ENCODE data around the gene HLA-DMB.

Gene HLA-DMB

DNA sequence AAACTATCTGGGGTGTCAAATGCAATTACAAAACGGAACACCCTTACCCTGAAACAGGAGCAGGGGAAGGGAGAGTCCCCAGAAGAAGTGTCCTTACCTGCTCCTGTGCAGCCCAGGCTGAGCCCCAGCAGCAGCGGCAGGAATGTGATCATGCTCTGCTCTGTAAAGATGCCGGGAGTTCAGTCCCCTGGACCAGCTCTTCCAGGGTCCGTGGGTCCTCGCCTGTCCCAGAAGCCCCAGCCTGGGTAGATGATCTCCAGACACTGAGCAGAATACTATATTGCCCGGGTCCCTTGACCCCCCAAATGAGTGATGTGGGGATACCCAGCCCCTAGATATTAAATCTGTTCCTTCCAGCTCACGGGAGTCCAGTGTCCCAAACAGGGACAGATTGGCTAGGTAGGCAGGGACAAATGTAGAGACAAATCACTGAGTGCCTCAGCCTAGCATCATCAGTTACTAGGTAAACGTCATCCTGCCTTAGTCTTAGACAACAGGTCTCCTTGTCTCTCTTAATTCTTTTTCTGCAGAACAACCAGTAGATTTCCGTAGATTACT, at the start of gene HLA-DMB:
HLA-DMB (minus strand) TSS at position 373 of the 558 bp plus-strand sequence; CDS start at position 152, 221 bp downstream.
- DNase-seq (ENCODE audit: low read depth, low spot score): no peak

DNA sequence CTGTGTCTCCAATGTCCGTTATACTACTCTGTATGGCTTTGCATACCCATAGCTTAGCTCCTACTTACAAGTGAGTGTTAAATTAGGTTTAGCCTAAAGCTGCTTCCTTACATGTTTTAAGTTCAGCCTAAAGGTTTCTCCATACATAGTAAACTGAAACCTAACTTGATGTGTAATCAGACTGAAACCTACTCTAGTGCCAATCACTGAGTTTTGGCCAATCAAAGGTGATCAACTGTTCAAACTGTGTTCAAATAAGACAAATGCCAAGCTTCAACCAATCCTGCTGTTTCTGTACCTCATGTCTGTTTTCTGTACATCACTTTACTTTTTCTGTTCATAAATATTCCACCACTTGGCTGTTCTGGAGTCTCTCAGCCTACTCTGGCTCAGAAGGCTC, 48.5 kb upstream of the HLA-DMB start:
- DNase-seq (ENCODE audit: low read depth, low spot score): no peak

DNA sequence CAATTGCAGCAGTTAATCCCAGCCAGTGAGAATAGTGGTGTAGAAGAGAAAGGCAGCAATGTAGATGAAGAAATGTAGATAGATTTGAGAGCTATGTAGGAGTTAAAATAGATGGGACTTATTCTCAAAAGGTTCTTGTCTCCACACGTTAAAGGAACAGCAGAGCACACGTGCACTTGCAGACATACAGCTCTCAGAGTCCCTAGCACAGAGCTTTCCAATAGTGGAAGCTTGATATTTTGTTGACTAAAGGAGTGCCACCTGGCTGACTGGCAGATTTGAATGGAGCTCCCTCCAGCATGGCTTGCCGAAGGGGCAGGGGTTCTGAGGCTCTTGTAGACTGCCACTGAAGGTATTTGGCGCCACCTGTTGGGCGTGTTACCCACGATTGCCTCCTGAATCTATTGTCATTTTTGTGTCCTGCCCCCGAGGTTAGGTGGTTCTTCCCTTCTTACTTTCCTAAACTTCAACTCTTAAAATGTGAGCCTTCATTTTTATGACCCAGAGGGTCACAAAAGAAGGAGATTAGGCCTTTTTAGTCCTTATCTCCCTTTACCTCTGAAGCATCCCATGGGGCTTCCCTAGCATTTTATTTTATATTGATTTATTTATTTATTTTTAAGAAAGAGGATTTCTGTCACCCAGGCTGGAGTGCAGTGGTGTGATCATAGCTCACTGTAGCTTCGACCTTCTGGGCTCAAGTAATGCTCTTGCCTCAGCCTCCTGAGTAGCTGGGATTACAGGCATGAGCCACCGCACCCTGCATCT, 44.0 kb upstream of the HLA-DMB start:
- DNase-seq (ENCODE audit: low read depth, low spot score): peak; percentile 78

DNA sequence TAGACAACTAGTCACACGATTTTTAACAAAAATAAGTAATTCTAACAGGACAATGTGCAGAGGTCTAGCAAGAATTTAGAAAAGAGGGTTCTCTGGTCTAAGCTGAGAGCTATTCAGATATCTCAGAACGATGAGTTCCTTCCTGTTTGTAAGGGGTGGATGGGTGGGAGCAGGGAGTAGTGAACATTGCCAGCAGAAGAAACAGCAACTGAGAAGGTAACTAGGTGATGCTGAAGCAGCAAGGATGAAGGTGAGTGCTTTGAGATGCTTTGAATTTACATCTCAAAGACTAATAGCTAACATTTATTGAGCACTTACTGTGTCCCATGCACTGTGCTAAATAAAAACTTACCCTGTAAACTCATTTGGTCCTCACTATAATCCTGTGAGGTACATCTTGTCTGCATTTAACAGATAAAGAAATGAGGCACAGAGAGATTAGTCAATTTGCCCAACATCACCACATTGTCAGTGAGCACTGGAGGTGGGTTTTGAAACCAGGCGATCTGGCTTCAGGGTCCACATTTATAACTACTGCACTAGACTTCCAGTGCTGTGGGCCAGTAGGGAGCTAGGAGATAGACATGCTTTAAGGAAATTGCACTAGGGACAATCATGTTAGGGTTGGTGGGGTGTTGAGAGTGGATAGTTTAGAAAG, 43.3 kb upstream of the HLA-DMB start:
- DNase-seq (ENCODE audit: low read depth, low spot score): no peak

DNA sequence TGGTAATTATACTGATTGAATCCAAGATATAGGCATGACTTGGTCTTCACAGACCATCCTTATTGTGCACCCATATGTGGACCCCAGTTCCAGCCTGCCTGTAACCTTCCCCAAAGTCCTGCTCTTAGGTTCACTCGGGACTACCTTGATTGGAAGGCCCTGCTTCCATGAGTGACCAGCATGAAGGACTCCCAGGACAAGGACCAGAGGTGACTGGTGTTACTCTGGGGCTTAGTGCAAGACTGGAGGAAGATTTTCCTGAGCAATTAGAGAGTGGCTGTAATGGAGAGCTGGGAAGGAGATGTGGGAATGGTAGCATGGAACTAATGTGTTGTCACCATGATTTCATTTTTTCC, 42.6 kb upstream of the HLA-DMB start:
- DNase-seq (ENCODE audit: low read depth, low spot score): no peak

DNA sequence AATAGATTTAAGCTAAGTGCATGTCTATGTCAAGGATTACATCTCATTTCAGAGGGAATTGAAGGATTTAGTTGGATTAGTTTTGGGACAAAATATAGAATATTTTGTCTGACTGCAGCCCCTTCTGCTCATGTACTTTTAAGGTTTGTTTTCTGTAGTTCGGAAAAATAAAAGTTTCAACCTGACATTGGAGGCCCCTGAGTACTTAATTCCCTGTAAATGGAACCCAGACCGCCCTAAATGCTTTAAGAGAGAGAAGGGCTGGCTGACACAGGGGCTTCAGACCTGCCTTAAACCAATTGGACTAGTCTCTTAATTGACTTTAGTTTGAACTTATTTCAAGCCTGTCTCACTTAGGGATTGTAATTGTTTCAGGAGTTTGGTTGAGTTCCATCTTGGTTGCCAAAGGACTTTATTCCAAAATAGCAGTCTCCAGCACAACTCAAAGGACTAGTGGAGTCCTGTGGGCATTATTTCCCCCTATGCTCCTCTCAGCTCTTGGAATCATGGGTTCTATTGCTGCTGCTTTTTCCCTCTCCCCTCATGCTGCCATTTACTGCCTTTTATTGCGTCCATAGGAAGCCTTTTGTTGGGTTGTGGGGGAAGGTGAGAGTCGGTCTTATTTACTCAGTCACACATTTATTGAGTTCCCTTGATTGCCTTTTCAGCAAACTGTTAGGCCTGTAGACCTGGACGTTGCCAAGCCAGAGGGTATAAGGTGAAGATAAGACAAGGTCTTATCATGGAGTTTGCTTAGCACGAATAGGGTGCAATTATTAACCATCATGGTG, 42.1 kb upstream of the HLA-DMB start:
- DNase-seq (ENCODE audit: low read depth, low spot score): no peak

DNA sequence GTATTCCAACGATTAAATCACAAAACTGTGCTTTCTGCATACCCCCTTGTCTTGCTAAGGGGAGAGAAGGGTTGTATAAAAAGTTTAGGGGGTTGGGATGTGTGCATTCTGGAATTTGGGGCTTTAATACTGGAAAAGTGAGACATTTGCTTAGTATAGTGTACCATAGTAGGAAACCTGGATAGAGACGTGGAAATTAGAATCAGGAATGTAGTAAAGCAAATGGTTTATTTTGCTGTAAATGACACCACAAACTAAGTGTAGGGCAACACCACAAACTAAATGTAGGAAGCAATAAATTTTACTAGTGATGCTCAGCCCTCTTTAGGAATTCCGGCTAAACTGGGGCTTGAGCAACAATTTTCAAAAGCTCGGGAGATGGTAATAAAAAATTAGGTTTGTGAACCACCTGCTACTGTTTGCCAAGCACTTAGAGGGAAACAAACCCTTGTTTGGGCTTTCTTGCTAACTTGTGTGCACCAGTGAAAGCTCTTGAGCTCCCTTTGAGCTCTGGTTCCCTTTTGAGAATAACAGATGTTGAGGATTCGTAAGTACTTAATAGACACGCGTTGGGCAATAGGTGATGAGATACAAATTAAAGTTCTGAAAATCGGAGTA, 41.4 kb upstream of the HLA-DMB start:
- no peak for DNase-seq (ENCODE audit: low read depth, low spot score)

DNA sequence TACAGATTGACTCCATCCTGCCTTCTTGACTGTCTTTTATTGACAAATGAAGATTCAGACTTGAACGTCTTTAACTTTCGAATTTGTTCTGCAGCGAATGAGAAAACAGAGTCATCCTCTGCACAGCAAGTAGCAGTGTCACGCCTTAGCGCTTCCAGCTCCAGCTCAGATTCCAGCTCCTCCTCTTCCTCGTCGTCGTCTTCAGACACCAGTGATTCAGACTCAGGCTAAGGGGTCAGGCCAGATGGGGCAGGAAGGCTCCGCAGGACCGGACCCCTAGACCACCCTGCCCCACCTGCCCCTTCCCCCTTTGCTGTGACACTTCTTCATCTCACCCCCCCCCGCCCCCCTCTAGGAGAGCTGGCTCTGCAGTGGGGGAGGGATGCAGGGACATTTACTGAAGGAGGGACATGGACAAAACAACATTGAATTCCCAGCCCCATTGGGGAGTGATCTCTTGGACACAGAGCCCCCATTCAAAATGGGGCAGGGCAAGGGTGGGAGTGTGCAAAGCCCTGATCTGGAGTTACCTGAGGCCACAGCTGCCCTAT, 39.7 kb upstream of the HLA-DMB start:
- DNase-seq (ENCODE audit: low read depth, low spot score): no peak

DNA sequence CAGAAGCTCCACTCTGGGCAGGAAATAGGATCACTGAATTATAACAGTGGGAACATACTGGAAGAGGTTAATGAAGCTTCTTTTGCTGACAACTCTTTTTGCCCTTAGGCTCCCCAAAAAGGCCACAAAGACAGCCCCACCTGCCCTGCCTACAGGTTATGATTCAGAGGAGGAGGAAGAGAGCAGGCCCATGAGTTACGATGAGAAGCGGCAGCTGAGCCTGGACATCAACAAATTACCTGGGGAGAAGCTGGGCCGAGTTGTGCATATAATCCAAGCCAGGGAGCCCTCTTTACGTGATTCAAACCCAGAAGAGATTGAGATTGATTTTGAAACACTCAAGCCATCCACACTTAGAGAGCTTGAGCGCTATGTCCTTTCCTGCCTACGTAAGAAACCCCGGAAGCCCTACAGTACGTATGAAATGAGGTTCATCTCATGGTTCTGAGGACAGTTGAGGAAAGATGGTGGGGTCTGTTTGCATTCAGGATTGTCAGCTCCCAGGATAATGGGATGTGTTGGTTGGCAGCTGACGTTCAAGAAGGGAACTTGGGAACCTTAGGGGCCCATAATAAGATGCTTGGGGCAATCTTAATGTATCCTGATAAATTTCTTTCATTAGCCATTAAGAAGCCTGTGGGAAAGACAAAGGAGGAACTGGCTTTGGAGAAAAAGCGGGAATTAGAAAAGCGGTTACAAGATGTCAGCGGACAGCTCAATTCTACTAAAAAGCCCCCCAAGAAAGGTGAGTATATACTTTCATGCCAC, 39.1 kb upstream of the HLA-DMB start:
- DNase-seq (ENCODE audit: low read depth, low spot score): no peak

DNA sequence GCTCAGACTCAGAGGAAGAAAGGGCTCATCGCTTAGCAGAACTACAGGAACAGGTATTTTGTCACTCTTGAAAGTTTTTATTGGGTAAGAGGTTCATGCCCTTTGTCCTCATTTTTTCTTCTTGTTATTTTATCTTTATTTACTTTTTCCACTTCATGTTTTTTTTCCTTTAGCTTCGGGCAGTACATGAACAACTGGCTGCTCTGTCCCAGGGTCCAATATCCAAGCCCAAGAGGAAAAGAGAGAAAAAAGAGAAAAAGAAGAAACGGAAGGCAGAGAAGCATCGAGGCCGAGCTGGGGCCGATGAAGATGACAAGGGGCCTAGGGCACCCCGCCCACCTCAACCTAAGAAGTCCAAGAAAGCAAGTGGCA, 37.1 kb upstream of the HLA-DMB start:
- no peak for DNase-seq (ENCODE audit: low read depth, low spot score)

DNA sequence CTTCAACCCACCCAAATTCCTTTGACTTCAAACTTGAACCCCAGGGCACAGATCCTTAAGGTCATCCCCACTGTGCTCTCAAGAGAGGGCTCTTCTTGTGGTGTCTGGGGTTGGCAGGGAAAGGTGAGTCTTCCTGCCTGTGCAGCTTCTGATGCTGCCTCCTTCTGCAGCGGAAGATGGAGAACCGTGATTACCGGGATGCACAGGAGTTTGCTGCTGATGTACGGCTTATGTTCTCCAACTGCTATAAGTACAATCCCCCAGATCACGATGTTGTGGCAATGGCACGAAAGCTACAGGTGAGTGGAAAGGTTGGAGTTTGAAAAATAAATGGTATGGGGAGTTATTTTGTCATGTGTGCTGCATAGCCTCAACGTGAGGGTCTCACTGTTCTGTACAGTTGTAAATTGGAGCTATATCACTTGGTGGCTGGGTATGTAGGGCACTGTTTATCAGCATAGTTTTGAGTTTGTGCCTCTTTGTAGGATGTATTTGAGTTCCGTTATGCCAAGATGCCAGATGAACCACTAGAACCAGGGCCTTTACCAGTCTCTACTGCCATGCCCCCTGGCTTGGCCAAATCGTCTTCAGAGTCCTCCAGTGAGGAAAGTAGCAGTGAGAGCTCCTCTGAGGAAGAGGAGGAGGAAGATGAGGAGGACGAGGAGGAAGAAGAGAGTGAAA, 36.6 kb upstream of the HLA-DMB start:
- no peak for DNase-seq (ENCODE audit: low read depth, low spot score)

DNA sequence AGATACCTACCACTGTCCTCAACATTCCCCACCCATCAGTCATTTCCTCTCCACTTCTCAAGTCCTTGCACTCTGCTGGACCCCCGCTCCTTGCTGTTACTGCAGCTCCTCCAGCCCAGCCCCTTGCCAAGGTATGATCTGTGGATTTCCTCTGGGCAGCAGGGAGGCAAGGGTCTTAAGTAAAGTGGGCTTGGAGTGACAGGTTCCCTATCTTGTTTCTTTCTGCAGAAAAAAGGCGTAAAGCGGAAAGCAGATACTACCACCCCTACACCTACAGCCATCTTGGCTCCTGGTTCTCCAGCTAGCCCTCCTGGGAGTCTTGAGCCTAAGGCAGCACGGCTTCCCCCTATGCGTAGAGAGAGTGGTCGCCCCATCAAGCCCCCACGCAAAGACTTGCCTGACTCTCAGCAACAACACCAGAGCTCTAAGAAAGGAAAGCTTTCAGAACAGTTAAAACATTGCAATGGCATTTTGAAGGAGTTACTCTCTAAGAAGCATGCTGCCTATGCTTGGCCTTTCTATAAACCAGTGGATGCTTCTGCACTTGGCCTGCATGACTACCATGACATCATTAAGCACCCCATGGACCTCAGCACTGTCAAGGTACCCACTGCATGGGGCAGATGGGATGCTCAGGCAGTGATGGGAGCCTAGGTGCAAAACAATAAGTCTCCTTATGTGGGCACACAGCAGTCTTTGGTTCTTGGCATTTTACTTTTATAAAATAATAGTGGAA, 35.7 kb upstream of the HLA-DMB start:
- no peak for DNase-seq (ENCODE audit: low read depth, low spot score)

DNA sequence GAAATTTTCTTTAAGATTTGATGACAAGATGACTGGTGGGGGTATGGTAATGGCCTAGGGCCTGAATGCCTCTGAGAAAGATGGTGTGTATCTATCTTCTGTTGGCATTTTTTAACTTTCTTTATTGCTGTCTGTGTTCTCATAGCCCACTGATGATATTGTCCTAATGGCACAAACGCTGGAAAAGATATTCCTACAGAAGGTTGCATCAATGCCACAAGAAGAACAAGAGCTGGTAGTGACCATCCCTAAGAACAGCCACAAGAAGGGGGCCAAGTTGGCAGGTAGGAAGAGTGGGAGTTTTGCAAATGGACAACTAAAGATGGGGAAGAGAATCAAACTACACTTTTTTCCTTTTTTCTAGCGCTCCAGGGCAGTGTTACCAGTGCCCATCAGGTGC, 35.1 kb upstream of the HLA-DMB start:
- no peak for DNase-seq (ENCODE audit: low read depth, low spot score)

DNA sequence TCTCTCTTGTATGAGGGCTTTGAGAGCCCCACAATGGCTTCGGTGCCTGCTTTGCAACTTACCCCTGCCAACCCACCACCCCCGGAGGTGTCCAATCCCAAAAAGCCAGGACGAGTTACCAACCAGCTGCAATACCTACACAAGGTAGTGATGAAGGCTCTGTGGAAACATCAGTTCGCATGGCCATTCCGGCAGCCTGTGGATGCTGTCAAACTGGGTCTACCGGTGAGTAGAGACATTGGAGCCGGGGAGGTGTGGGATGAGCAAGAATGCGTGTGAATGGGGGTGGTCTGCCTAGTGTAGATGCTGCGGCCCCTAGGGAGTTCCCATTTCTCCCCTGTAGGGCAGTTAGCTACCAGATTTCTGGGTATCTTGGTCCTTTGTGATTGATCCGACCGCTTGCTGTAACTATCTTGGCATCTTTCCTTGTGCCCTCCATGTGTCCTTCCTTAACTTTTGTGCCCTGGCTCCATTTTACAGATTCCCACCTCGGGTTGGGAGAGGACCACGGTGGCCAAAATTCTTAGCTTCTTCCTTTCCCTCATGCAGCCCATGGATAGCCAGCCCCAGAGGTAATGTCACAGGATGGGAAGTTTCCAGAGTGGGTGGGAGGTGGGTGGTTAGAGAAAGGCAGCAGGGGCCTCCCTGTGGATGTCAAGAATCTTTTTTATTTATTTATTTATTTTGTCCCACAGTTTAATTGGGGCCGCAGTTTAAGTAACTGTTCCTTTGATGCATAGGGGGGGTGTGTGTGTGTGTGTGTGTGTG, 33.9 kb upstream of the HLA-DMB start:
- DNase-seq (ENCODE audit: low read depth, low spot score): no peak

DNA sequence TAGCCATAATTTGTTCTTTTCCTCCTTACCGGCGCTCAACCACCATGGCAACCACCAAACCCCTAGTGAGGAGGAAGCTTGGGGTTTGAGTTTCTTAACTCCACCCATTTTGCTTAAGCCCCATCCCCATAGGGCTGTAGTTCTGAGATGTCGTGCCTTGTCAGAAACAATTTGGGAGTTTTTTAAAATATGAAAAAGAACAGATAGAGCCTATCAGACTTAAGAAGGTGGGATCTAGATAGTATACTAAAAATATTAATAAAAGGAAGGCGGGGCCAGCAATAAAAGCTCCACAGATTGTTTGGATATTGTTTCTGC, 33.1 kb upstream of the HLA-DMB start:
- no peak for DNase-seq (ENCODE audit: low read depth, low spot score)

DNA sequence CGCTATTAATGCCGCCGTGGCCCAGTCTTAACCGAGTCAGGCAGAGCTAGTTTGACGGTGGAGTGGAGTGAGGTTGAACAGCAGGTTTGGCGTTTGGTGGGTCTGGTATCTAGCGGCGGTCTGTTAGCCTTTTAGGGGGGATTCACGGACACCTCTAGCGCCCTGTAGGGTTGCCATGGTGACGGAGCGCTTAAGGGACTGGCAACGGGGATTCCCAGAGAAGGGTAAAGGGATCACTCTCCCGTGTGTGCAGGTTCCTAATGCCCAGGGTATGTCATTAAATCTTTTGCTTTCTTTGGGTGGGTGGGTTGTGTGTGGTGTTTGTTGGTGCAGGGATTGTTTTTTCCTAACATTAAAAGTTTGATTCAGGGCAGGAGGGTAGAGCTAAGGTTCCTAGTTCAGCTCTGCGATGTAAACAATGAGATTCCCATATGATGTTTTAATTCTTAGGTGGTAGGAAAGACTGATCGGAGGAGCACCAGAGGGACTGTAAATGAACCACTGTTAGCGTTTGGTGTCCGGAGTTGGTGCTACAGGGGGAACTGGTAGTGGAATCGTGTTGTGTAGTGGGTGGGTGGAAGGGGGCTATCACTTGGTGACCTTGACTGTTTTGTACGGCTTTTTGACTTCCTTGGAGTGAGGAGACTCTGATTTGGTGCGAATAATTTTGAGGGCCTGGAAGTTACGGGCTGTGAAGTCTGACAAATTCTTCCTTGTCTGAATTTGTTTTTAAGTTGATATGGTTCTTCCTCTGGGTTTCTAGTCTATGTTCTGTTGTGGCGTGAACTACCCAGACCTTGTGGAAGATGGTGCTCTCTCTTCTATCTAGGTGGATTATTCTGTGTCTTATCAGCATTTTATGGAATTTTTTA, 32.6 kb upstream of the HLA-DMB start:
- no peak for DNase-seq (ENCODE audit: low read depth, low spot score)

DNA sequence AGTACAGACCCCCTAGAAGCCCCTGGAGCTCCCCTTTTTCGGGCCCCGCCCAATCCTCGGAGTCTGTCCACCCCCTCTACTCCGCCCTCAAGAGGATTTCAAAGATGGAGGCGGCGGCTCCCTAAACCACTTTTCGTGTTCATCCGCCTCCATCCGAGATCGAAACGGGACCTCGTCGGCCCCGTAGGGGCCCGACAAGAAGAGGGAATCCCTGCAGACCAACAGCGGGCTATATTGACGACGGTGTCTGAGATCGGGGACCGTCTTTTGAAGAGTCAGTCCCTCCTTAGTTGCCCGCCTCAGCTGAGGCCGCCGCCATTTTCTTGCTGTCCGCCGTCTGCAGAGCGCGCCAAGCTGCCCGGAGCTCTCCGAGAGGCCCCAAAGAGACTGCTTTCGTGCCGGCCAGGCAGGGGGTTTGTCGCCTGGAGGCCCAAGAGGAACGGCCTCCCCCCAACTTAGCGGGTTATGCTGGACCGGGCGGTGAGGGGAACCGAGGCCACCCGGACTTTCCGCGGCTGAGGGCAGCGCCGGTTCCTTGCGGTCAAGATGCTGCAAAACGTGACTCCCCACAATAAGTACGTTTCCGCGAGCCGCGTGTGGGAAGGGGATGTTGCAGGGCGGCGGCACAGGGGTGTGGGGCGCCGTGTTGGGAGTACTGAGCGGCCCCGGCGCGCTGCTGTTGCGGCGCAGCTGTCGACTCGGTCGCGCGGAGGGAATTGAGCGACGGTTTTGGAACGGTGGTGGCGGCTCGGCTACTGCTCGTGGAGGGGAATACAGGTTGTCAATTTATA, 31.7 kb upstream of the HLA-DMB start:
- DNase-seq (ENCODE audit: low read depth, low spot score): no peak
